MCF 10A (cell line): ENCODE data around the gene HPCAL4. TPM values are rescaled to one million over a fixed set of nuclear protein-coding genes. Genes with fewer than 3 reads are reported as not detected.

Experiments used
- BruUV-seq: library from RNA; stranded (reverse); fragments of 400-500 nt; replicated peaks from 2 replicates; lab custom pipeline; 2021; lab: Mats Ljungman, UMichigan
- CTCF ChIA-PET: fragments of 300-600 bp; sonication (Branson Sonifier 250); formaldehyde crosslinking; extraction: SDS; loops from one replicate; lab custom pipeline; 2021; ENCODE audit warnings: antibody characterized with exemption, inconsistent platforms; lab: Yijun Ruan, JAX
- POLR2A ChIA-PET: fragments of 300-600, 350-650 bp; sonication (Branson Sonifier 250); formaldehyde crosslinking; extraction: SDS; loops from one replicate; lab custom pipeline; 2020; ENCODE audit warnings: antibody characterized with exemption, inconsistent platforms; lab: Yijun Ruan, JAX
- DNase-seq: peaks from one replicate; pipeline ENCODE4 v3.0.0-alpha.2; 2018; ENCODE audit not compliant: unreplicated experiment
- H3K27ac Mint-ChIP-seq: one replicate; pipeline ENCODE4 v1.8.0; 2022; ENCODE audit warnings: mild to moderate bottlenecking, low read depth, mixed read lengths; ENCODE audit not compliant: unreplicated experiment
- H3K27me3 Mint-ChIP-seq: one replicate; pipeline ENCODE4 v1.8.0; 2022; ENCODE audit warnings: mixed read lengths; ENCODE audit not compliant: insufficient read depth, unreplicated experiment
- H3K36me3 Mint-ChIP-seq: one replicate; pipeline ENCODE4 v1.8.0; 2022; ENCODE audit warnings: mild to moderate bottlenecking, moderate library complexity, mixed read lengths; ENCODE audit not compliant: insufficient read depth, unreplicated experiment
- H3K4me1 Mint-ChIP-seq: one replicate; pipeline ENCODE4 v1.8.0; 2022; ENCODE audit warnings: mixed read lengths; ENCODE audit not compliant: insufficient read depth, unreplicated experiment
- H3K4me3 Mint-ChIP-seq: one replicate; pipeline ENCODE4 v1.8.0; 2022; ENCODE audit warnings: mild to moderate bottlenecking, moderate library complexity, mixed read lengths; ENCODE audit not compliant: unreplicated experiment
- H3K9me3 Mint-ChIP-seq: one replicate; pipeline ENCODE4 v1.8.0; 2022; ENCODE audit warnings: mixed read lengths; ENCODE audit not compliant: unreplicated experiment
- intact Hi-C: fragments of 100-400 bp; cut with micrococcal nuclease; formaldehyde crosslinking; loops from 2 replicates; pipeline ENCODE4 v1.14.1; 2022
- total RNA-seq: library from RNA; stranded (reverse); gene quantifications from 2 replicates; pipeline ENCODE4 v1.2.3, GENCODE V29; 2022
- TF ChIP-seq, protein P1 (sequence below): fragments of 200-600 bp; IDR thresholded peaks from one replicate; pipeline ENCODE4 v1.8.0; 2022; ENCODE audit warnings: antibody characterized with exemption, mild to moderate bottlenecking; ENCODE audit not compliant: unreplicated experiment

Gene HPCAL4
- total RNA-seq, 1 experiment from 2014 or later = not detected

DNA sequence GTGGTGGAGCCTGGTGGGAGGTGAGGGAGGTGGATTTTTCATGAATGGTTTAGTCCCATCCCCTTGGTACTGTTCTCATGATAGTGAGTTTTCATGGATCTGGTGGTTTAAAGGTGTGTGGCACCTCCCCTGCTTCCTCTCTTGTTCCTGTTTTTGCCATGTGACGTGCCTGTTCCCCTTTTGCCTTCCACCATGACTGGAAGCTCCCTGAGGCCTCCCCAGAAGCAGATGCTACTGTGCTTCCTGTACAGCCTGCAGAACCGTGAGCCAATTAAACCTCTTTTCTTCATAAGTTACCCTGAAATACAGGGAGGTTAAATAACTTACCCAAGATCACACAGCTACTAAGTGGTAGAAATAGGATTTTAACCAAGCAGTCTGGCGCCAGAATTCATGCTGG, 47.5 kb downstream of the HPCAL4 start:
- CTCF ChIA-PET = interaction anchor here (0.6 to 1.5 kb wide), 2 partner anchors 16 to 112 kb away, joined by 3 read pairs; no protein-coding TSS in a partner anchor
- no TSS peak for BruUV-seq
- Mint-ChIP-seq H3K4me3 (no peak overlapping the region), H3K4me1 (no peaks in the 10 kb centered on the region), H3K9me3 (no peaks in the 10 kb centered on the region), H3K27ac (no peak overlapping the region), H3K27me3 (no peaks in the 10 kb centered on the region), H3K36me3 (no peaks in the 10 kb centered on the region)
- no peak for DNase-seq
- TF ChIP-seq, protein P1, sequence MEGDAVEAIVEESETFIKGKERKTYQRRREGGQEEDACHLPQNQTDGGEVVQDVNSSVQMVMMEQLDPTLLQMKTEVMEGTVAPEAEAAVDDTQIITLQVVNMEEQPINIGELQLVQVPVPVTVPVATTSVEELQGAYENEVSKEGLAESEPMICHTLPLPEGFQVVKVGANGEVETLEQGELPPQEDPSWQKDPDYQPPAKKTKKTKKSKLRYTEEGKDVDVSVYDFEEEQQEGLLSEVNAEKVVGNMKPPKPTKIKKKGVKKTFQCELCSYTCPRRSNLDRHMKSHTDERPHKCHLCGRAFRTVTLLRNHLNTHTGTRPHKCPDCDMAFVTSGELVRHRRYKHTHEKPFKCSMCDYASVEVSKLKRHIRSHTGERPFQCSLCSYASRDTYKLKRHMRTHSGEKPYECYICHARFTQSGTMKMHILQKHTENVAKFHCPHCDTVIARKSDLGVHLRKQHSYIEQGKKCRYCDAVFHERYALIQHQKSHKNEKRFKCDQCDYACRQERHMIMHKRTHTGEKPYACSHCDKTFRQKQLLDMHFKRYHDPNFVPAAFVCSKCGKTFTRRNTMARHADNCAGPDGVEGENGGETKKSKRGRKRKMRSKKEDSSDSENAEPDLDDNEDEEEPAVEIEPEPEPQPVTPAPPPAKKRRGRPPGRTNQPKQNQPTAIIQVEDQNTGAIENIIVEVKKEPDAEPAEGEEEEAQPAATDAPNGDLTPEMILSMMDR = no peak
- POLR2A ChIA-PET = no interaction called here
- intact Hi-C loops = no loop called here

DNA sequence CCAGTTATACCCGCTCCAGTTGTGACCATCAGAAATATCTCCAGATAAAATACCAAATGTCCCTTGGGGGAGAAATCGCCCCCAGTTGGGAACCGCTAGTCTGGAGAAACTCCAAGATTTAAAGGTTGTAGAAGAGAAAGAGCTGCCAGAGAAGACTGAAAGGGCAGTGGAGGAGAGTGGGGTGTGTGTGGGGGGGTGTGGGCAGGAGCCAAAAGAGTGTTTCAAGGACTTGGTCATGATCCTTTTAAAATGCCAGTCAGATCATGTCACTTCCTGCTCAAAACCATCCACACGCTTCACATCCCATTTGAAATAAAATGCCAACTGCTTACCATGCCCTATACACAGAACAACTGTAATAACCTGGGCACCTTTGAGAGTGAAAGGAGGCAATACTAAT, 48.4 kb downstream of the HPCAL4 start:
- intact Hi-C loops = no loop called here
- TF ChIP-seq, protein P1 = no peak
- DNase-seq = no peak
- BruUV-seq = no TSS peak
- Mint-ChIP-seq H3K36me3 (no peaks in the 10 kb centered on the region), H3K27ac (no peak overlapping the region), H3K9me3 (no peaks in the 10 kb centered on the region), H3K4me1 (no peaks in the 10 kb centered on the region), H3K27me3 (no peaks in the 10 kb centered on the region), H3K4me3 (no peak overlapping the region)
- ChIA-PET POLR2A (no interaction called here), CTCF (no interaction called here)

DNA sequence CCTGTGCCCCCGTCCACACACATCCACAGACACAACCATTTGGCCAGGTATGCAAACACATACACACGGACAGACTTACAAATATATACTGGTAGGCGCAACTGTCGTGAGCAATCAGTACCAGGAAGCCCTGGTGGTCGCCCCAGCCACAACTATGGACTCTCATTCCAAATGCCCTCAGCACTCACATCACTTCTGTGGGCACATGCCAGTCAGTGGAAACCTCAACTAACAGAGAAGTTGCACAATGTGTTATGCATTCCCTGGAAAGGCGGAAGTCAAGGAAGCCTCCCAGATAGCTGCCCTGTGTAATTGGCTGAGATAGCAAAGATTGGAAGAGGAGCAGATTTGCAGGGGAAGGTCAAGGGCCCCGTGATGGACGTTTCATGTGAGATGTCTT, 50.4 kb downstream of the HPCAL4 start:
- no peak overlapping the region for H3K27ac Mint-ChIP-seq
- CTCF ChIA-PET = interaction anchor here (0.7 to 2.8 kb wide), 4 partner anchors 13 to 35 kb away, joined by 4 to 13 read pairs (median 6); no protein-coding TSS in a partner anchor
- no peak overlapping the region for H3K4me3 Mint-ChIP-seq
- H3K36me3 Mint-ChIP-seq = no peaks in the 10 kb centered on the region
- no peaks in the 10 kb centered on the region for H3K4me1 Mint-ChIP-seq
- BruUV-seq = no TSS peak
- intact Hi-C loops = no loop called here
- H3K27me3 Mint-ChIP-seq = peaks cover 6% of the 10 kb centered on the region
- H3K9me3 Mint-ChIP-seq = no peaks in the 10 kb centered on the region
- TF ChIP-seq, protein P1 = no peak
- no peak for DNase-seq
- POLR2A ChIA-PET = no interaction called here

DNA sequence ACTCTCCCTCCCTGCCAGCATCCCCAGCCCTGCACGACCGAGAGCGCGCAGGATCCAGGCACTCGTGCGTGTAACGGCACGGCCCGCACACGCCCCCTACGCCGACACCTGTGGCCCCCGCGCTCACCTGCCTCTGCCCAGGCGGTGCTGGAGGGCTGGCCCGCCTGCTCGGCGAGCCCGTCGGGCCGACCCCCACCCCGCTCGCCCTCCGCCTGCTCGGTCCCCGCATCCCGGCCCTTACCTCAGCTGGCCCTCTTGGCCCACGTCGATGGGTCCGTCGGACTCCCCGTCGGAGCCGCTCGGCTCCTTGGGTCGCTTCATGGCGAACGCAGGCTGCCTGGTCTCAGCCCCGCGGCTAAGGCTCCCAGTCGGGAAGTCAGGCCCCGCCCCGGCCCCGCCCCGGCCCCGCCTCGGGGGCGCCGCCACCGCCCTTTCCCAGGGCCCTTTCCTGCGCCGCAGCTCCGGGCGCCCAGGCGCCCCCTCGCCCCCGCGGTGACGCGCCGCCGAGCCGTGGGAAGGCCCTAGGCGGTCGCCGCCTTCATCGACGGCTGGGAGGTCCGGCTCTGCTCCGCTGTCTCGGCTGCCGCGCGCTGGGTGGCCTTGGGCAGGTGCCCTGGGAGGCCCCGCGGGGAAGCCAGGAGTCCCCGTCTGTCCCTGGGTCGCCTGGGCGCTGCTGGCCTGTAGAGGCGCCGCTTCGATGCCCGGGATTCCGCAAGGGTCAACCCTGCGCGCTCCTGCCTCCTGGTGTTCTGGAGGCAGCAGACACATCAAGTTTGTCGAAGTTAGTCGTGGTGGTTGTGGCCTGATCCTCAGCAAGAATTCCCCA, 51.7 kb downstream of the HPCAL4 start, which contains the start of gene HEYL:
HEYL (minus strand) TSS at position 339 of the 826 bp plus-strand sequence; CDS start at position 321, 18 bp downstream.
- TF ChIP-seq, protein P1 = no peak
- POLR2A ChIA-PET = no interaction called here
- Mint-ChIP-seq H3K27ac (no peak within 1 kb of the TSS), H3K36me3 (no peaks in the 10 kb centered on the region), H3K4me1 (no peaks in the 10 kb centered on the region), H3K4me3 (no peak within 1 kb of the TSS), H3K9me3 (no peaks in the 10 kb centered on the region), H3K27me3 (peaks cover 20% of the 10 kb centered on the region)
- no peak for DNase-seq
- CTCF ChIA-PET = interaction anchor here (1.7 to 2.8 kb wide), 2 partner anchors 14 to 15 kb away, joined by 8 to 13 read pairs; no protein-coding TSS in a partner anchor
- intact Hi-C loops = no loop called here
- BruUV-seq = no TSS peak
